SH-SY5Y (cell line): ENCODE measurements around the gene CUBN.

Experiments used
- GATA2 ChIP-seq: IDR thresholded peaks from 2 replicates; pipeline ENCODE4 v1.6.1; 2011; ENCODE audit warnings: mild to moderate bottlenecking, low read depth, low read length
- GATA3 ChIP-seq: IDR thresholded peaks from 2 replicates; pipeline ENCODE4 v1.6.1; 2011; ENCODE audit warnings: low read depth, mild to moderate bottlenecking, low read length, moderate library complexity

CUBN gene

GRCh38 chr10:17076626-17077345 is 52.8 kb downstream of the CUBN start:
- no peak for TF ChIP-seq GATA3
- TF ChIP-seq GATA2 = no peak

- no peak for TF ChIP-seq GATA2
- no peak for TF ChIP-seq GATA3
Observed at GRCh38 chr10:17075533-17076359, 53.9 kb downstream of the CUBN start.

GRCh38 chr10:17074541-17074847 is 55.1 kb downstream of the CUBN start:
- TF ChIP-seq GATA2 = no peak
- no peak for TF ChIP-seq GATA3

- TF ChIP-seq GATA3 = no peak
Observed at GRCh38 chr10:17073725-17074540, 55.7 kb downstream of the CUBN start.

- no peak for TF ChIP-seq GATA2
- no peak for TF ChIP-seq GATA3
Observed at GRCh38 chr10:17068953-17069352, 60.7 kb downstream of the CUBN start.

- no peak for TF ChIP-seq GATA2
- no peak for TF ChIP-seq GATA3
Observed at GRCh38 chr10:17067376-17068264, 62.0 kb downstream of the CUBN start.

- no peak for TF ChIP-seq GATA3
- no peak for TF ChIP-seq GATA2
Observed at GRCh38 chr10:17066807-17067206, 62.8 kb downstream of the CUBN start.

- TF ChIP-seq GATA2 (no peak), GATA3 (no peak)
Observed at GRCh38 chr10:17066000-17066399, 63.6 kb downstream of the CUBN start.

- TF ChIP-seq GATA3 (no peak), GATA2 (no peak)
Observed at GRCh38 chr10:17065273-17065672, 64.3 kb downstream of the CUBN start.

GRCh38 chr10:17064435-17064834 is 65.2 kb downstream of the CUBN start:
- TF ChIP-seq GATA3 = no peak
- TF ChIP-seq GATA2 = no peak

- no peak for TF ChIP-seq GATA3
- no peak for TF ChIP-seq GATA2
Observed at GRCh38 chr10:17062955-17063484, 66.6 kb downstream of the CUBN start.

- no peak for TF ChIP-seq GATA3
- no peak for TF ChIP-seq GATA2
Observed at GRCh38 chr10:17062493-17062892, 67.1 kb downstream of the CUBN start.

GRCh38 chr10:17062009-17062408 is 67.6 kb downstream of the CUBN start:
- TF ChIP-seq GATA2 (no peak), GATA3 (no peak)

- TF ChIP-seq GATA3 (no peak), GATA2 (no peak)
Observed at GRCh38 chr10:17061418-17061817, 68.2 kb downstream of the CUBN start.
